Kidney epithelial cell (primary cell): ENCODE data around the gene UHRF1. TPM values are rescaled to one million over a fixed set of nuclear protein-coding genes. Genes with fewer than 3 reads are reported as not detected.
"Not testable (repeated sequence)": the region's sequence is repeated elsewhere in the genome, so short reads cannot be mapped to it uniquely, and the experiment has no call there.

Source experiments
- DNase-seq: peaks from one replicate; pipeline ENCODE4 v3.0.0-alpha.2; 2010; ENCODE audit warnings: low read depth
- H3K27me3 ChIP-seq: 2 replicates; pipeline ENCODE4 v1.6.0; 2011; ENCODE audit warnings: low read length; ENCODE audit not compliant: control insufficient read depth, insufficient read depth
- H3K36me3 ChIP-seq: 2 replicates; pipeline ENCODE4 v1.5.1; 2011; ENCODE audit warnings: low read length; ENCODE audit not compliant: control insufficient read depth, insufficient read depth
- H3K4me3 ChIP-seq: 2 replicates; pipeline ENCODE4 v1.5.1; 2011; ENCODE audit warnings: low read depth, mild to moderate bottlenecking, control low read depth, low read length
- total RNA-seq: library from RNA; depleted of rRNA; stranded (reverse); fragments of >200 nt; gene quantifications from 2 replicates; pipeline ENCODE4 v1.2.3, GENCODE V29; 2015
- TF ChIP-seq, protein P1 (sequence below): IDR thresholded peaks from 2 replicates; pipeline ENCODE4 v1.5.1; 2011; ENCODE audit warnings: mild to moderate bottlenecking, moderate library complexity, low read length, control low read depth, inconsistent platforms; ENCODE audit not compliant: insufficient read depth, poor library complexity, severe bottlenecking

UHRF1 gene
- total RNA-seq, 1 donor from 2014 or later = 21.2 TPM

DNA sequence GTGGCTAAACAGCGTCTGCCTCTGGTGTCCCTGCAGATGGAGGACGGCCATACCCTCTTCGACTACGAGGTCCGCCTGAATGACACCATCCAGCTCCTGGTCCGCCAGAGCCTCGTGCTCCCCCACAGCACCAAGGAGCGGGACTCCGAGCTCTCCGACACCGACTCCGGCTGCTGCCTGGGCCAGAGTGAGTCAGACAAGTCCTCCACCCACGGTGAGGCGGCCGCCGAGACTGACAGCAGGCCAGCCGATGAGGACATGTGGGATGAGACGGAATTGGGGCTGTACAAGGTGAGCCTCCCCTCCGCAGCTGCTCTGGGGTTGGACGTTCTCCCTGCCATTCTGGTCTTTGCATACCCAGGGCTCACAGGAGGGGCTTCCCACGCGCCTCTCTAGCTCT is 19.9 kb downstream of the UHRF1 start:
- no peak for DNase-seq
- H3K27me3 ChIP-seq = no peaks in the 10 kb centered on the region
- peaks cover 5% of the 10 kb centered on the region for H3K36me3 ChIP-seq
- H3K4me3 ChIP-seq = no peak overlapping the region
- TF ChIP-seq, protein P1, sequence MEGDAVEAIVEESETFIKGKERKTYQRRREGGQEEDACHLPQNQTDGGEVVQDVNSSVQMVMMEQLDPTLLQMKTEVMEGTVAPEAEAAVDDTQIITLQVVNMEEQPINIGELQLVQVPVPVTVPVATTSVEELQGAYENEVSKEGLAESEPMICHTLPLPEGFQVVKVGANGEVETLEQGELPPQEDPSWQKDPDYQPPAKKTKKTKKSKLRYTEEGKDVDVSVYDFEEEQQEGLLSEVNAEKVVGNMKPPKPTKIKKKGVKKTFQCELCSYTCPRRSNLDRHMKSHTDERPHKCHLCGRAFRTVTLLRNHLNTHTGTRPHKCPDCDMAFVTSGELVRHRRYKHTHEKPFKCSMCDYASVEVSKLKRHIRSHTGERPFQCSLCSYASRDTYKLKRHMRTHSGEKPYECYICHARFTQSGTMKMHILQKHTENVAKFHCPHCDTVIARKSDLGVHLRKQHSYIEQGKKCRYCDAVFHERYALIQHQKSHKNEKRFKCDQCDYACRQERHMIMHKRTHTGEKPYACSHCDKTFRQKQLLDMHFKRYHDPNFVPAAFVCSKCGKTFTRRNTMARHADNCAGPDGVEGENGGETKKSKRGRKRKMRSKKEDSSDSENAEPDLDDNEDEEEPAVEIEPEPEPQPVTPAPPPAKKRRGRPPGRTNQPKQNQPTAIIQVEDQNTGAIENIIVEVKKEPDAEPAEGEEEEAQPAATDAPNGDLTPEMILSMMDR = no peak

DNA sequence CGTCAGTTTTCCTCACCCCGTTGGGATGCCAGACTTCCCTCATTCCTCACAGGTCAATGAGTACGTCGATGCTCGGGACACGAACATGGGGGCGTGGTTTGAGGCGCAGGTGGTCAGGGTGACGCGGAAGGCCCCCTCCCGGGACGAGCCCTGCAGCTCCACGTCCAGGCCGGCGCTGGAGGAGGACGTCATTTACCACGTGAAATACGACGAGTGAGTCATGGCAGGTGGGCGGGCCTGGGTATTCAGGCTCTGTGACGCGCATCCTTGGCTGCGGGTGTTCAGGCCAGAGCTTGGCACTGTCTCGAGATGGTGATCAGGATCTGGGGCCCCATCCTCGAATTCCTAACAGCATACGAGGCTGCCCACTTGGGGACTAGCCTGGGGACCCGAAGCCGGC is 21.4 kb downstream of the UHRF1 start:
- no peak for DNase-seq
- no peaks in the 10 kb centered on the region for H3K27me3 ChIP-seq
- H3K36me3 ChIP-seq = peaks cover 5% of the 10 kb centered on the region
- TF ChIP-seq, protein P1 = no peak
- H3K4me3 ChIP-seq = no peak overlapping the region

DNA sequence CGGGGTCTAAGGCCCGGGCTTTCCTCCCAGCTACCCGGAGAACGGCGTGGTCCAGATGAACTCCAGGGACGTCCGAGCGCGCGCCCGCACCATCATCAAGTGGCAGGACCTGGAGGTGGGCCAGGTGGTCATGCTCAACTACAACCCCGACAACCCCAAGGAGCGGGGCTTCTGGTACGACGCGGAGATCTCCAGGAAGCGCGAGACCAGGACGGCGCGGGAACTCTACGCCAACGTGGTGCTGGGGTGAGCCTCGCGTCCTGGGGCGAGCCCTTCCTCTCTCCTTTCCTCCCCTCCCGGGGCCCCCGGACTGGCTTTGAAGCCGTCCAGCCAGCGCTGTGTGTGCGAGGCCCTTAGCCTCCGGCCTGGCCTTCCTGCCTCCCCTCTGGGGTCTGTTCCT is 23.4 kb downstream of the UHRF1 start:
- Histone ChIP-seq H3K36me3 (peaks cover 5% of the 10 kb centered on the region), H3K27me3 (no peaks in the 10 kb centered on the region), H3K4me3 (no peak overlapping the region)
- TF ChIP-seq, protein P1 = no peak
- no peak for DNase-seq

DNA sequence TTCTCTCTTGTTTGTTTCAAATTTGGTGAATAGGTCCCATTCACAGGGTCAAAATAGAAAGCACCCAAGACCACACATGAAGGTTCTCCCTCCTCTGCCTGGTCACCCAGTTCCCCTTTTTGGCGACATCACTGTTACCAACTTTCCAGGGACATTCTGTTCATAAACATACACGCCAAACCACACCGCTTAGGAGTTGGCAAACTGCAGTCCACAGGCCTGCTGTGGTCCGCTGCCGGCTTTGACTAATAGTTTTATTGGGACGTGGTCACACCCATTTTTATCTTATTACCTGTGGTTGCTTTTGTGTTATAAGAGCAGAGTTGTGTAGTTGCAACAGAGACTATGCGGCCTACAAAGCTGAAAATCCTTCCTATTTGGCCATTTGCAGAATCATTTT is 24.2 kb downstream of the UHRF1 start:
- H3K27me3 ChIP-seq = no peaks in the 10 kb centered on the region
- H3K4me3 ChIP-seq = no peak overlapping the region
- TF ChIP-seq, protein P1 = no peak
- H3K36me3 ChIP-seq = peaks cover 5% of the 10 kb centered on the region
- DNase-seq = no peak

DNA sequence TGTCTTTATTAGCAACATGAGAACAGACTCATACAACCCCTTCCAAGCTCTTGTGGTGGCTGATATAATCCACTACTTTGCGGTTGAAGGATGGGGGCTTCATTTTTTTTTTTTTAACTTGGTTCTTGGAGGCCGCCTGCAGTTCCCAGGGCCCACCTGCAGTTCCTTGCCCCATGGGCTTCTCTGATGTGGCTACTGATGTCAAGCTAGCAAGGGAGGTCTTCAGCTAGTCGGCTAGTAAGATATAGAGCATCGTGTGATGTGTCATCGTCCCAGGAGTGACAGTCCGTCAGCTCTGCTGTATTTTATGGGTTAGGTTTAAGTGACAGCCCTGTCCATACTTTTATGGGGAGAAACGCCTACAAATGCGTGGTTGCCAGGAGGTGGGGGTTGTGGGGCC is 26.1 kb downstream of the UHRF1 start:
- DNase-seq = no peak
- Histone ChIP-seq H3K4me3 (no peak overlapping the region), H3K27me3 (no peaks in the 10 kb centered on the region), H3K36me3 (peaks cover 5% of the 10 kb centered on the region)
- TF ChIP-seq, protein P1 = no peak

DNA sequence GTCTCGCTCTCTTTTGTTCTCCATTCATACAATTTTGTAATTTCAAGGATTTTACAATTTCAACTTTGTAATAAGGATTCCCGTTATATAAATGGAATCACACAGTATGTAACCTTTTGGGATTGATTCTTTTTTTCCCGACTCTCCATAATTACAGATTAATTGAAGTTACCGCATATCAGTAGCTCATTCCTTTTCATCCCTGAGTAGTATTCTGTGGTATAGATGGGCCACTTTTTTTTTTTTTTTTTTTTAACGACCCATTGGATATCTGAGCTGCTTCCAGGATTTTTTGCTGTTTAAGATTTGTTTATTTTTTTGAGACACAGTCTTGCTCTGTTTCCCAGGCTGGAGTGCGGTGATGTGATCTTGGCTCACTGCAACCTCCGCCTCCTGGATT is 27.8 kb downstream of the UHRF1 start:
- Histone ChIP-seq H3K36me3 (peaks cover 2% of the 10 kb centered on the region), H3K27me3 (no peaks in the 10 kb centered on the region), H3K4me3 (no peak overlapping the region)
- TF ChIP-seq, protein P1 = no peak
- no peak for DNase-seq

DNA sequence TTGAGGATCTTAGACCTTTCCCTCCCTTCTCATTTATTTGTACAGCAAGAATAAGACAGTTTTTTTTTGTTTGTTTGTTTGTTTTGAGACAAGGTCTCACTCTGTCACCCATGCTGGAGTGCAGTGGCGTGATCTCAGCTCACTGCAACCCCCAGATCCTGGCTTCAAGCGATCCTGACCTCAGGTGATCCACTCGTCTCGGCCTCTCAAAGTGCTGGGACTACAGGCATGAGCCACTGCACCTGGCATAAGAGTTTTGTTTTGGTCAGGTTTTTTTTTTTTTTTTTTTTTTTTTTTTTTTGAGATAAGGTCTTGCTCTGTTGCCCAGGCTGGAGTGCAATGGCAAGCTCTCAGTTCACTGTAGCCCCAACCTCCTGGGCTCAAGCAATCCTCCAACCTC is 29.2 kb downstream of the UHRF1 start:
- not testable (repeated sequence) for H3K4me3 ChIP-seq, H3K36me3 ChIP-seq, H3K27me3 ChIP-seq, DNase-seq
